Thyroid gland (tissue), 4 donors: ENCODE data around the gene ZSCAN29.

ENCODE experiments used
- CTCF ChIP-seq, 6 experiments: fragments of 200-600 bp in 3 of 6; fragments of 450-650 bp in 3 of 6; sonication (generic) in 3 of 6; IDR thresholded peaks; one replicate each; pipeline ENCODE4 v1.5.1; 2016 to 2019; ENCODE audit warnings: antibody characterized with exemption in 6 of 6, mild to moderate bottlenecking in 2 of 6, inconsistent platforms in 1 of 6, moderate library complexity in 1 of 6
- POLR2A ChIP-seq, 2 donors: fragments of 450-650 bp; IDR thresholded peaks; one replicate each; pipeline ENCODE4 v1.6.1; 2017; ENCODE audit warnings: antibody characterized with exemption in 2 of 2, mild to moderate bottlenecking in 2 of 2, moderate library complexity in 1 of 2

- peak in 4 of 6 experiments; percentile 25 to 38 (median 30) for TF ChIP-seq CTCF (IDR thresholded peaks at IDR 0.05)
- peak in 1 of 2 donors; percentile 47 for TF ChIP-seq POLR2A (IDR thresholded peaks at IDR 0.05)
Measured at GRCh38 chr15:43370975-43371974, at the start of gene ZSCAN29, which contains the start of gene TUBGCP4.
